GM12878 (cell line): ENCODE data around the gene AGRP.

Source experiments
- BHLHE40 ChIP-seq, 2 experiments: fragments of 450-650 bp in 1 of 2; IDR thresholded peaks; 2 replicates each; pipeline ENCODE4 v1.6.1; 2011 to 2017; ENCODE audit warnings: low read depth in 2 of 2, borderline replicate concordance in 1 of 2, improper control_type of control experiment in 1 of 2, low read length in 1 of 2, mild to moderate bottlenecking in 1 of 2
- POLR2A ChIP-seq: IDR thresholded peaks from 2 replicates; pipeline ENCODE4 v1.6.1; 2011; ENCODE audit warnings: low read depth, mild to moderate bottlenecking, low read length
- POLR2AphosphoS5 ChIP-seq: IDR thresholded peaks from 2 replicates; pipeline ENCODE4 v1.6.1; 2011; ENCODE audit warnings: mild to moderate bottlenecking, low read length, inconsistent platforms
- REST ChIP-seq: IDR thresholded peaks from 2 replicates; pipeline ENCODE4 v1.6.1; 2012; ENCODE audit warnings: mild to moderate bottlenecking, low read depth, low read length
- USF2 ChIP-seq: IDR thresholded peaks from 2 replicates; pipeline ENCODE4 v1.6.1; 2011; ENCODE audit warnings: low read depth, low read length, improper control_type of control experiment, borderline replicate concordance

- TF ChIP-seq USF2: no peak
- TF ChIP-seq BHLHE40 (IDR thresholded peaks at IDR 0.05; ENCODE audit: borderline replicate concordance in 1 of 2, low read depth in 2 of 2, low read length in 1 of 2): no peak
- no peak; the same call in 1 of the 2 replicates for TF ChIP-seq POLR2A
- TF ChIP-seq POLR2AphosphoS5: no peak
- TF ChIP-seq REST: no peak
Observed at GRCh38 chr16:67457611-67458010, 25.7 kb downstream of the AGRP start.
